ENCODE measurements around the gene VCAN. TPM values are rescaled to one million over a fixed set of nuclear protein-coding genes. Genes with fewer than 3 reads are reported as not detected.
A peak's percentile ranks its signal among the peaks of the same experiment; 100 is the strongest.

Gene VCAN
- total and polyA plus RNA-seq, 2 donors (not counting 1 experiment from before 2014, with no cell fraction given): 2.0 TPM; not detected in 1

- H2AFZ ChIP-seq (ENCODE audit: insufficient read depth, low read depth, low read length, poor library complexity, severe bottlenecking): no peak overlapping the region
- Mint-ChIP-seq H3K4me3 (no peak overlapping the region), H3K9me3 (ENCODE audit: insufficient read depth) (no peaks in the 10 kb centered on the region), H3K27ac (no peak overlapping the region), H3K27me3 (no peaks in the 10 kb centered on the region), H3K4me1 (no peaks in the 10 kb centered on the region)
- POLR2A ChIA-PET: no interaction called here
- no peak overlapping the region for H3K9ac ChIP-seq (ENCODE audit: low read length)
- TF ChIP-seq EZH2 (IDR thresholded peaks at IDR 0.05; ENCODE audit: borderline replicate concordance, insufficient read depth, low read depth, low read length, poor library complexity, severe bottlenecking): no peak
- H3K4me3 ChIP-seq (ENCODE audit: control extremely low read depth in 1 of 5, extremely low read depth in 1 of 5, insufficient read depth in 1 of 5, low read depth in 2 of 5, low read length in 4 of 5): no peak overlapping the region
- no peak overlapping the region for H3K27ac ChIP-seq (ENCODE audit: low read length in 2 of 2)
- intact Hi-C loops (cut with micrococcal nuclease): no loop called here
- no peak for ATAC-seq (ENCODE audit: low read depth)
- no peak for DNase-seq
- H3K9me3 ChIP-seq (ENCODE audit: control extremely low read depth in 1 of 3, control insufficient read depth in 2 of 3, insufficient read depth in 1 of 3, low read length in 2 of 3): no peaks in the 10 kb centered on the region
- H3K27me3 ChIP-seq (replicated peaks in 1 of 4; ENCODE audit: control extremely low read depth in 1 of 4, control insufficient read depth in 3 of 4, insufficient read depth in 4 of 4, low read length in 3 of 4): no peaks in the 10 kb centered on the region
- no peaks in the 10 kb centered on the region for H3K4me1 ChIP-seq (ENCODE audit: control insufficient read depth in 2 of 2, insufficient read depth in 2 of 2, low read length in 2 of 2)
- CTCF ChIA-PET: no interaction called here
- H3K79me2 ChIP-seq (ENCODE audit: control insufficient read depth, insufficient read depth, low read length): no peaks in the 10 kb centered on the region
- no peaks in the 10 kb centered on the region for H4K20me1 ChIP-seq (ENCODE audit: control insufficient read depth, insufficient read depth, low read length, poor library complexity, severe bottlenecking)
- H3K4me2 ChIP-seq (replicated peaks; ENCODE audit: low read depth, low read length, poor library complexity, severe bottlenecking): no peak overlapping the region
- no CpG with 5 or more reads among the region's 1 CpG for WGBS (ENCODE audit: insufficient coverage)
- H3K36me3 ChIP-seq (replicated peaks in 1 of 2; ENCODE audit: control extremely low read depth in 1 of 2, control insufficient read depth in 1 of 2, extremely low read depth in 1 of 2, insufficient read depth in 2 of 2, low read length in 1 of 2): no peaks in the 10 kb centered on the region
Measured at GRCh38 chr5:83531661-83532060, 60.1 kb downstream of the VCAN start.

GRCh38 chr5:83538786-83539462 is 67.4 kb downstream of the VCAN start:
- Mint-ChIP-seq H3K27me3 (no peaks in the 10 kb centered on the region), H3K4me3 (no peak overlapping the region), H3K4me1 (peaks cover 7% of the 10 kb centered on the region), H3K27ac (no peak overlapping the region), H3K9me3 (ENCODE audit: insufficient read depth) (no peaks in the 10 kb centered on the region)
- Histone ChIP-seq H3K4me1 (ENCODE audit: control insufficient read depth in 2 of 2, insufficient read depth in 2 of 2, low read length in 2 of 2) (no peaks in the 10 kb centered on the region), H3K9ac (ENCODE audit: low read length) (no peak overlapping the region), H3K79me2 (ENCODE audit: control insufficient read depth, insufficient read depth, low read length) (no peaks in the 10 kb centered on the region), H3K4me3 (ENCODE audit: control extremely low read depth in 1 of 5, extremely low read depth in 1 of 5, insufficient read depth in 1 of 5, low read depth in 2 of 5, low read length in 4 of 5) (no peak overlapping the region), H3K36me3 (replicated peaks in 1 of 2; ENCODE audit: control extremely low read depth in 1 of 2, control insufficient read depth in 1 of 2, extremely low read depth in 1 of 2, insufficient read depth in 2 of 2, low read length in 1 of 2) (no peaks in the 10 kb centered on the region), H2AFZ (ENCODE audit: insufficient read depth, low read depth, low read length, poor library complexity, severe bottlenecking) (peak overlapping the region; percentile 71), H4K20me1 (ENCODE audit: control insufficient read depth, insufficient read depth, low read length, poor library complexity, severe bottlenecking) (no peaks in the 10 kb centered on the region), H3K27me3 (replicated peaks in 1 of 4; ENCODE audit: control extremely low read depth in 1 of 4, control insufficient read depth in 3 of 4, insufficient read depth in 4 of 4, low read length in 3 of 4) (no peaks in the 10 kb centered on the region), H3K27ac (ENCODE audit: low read length in 2 of 2) (no peak overlapping the region), H3K4me2 (replicated peaks; ENCODE audit: low read depth, low read length, poor library complexity, severe bottlenecking) (peak overlapping the region; percentile 11), H3K9me3 (ENCODE audit: control extremely low read depth in 1 of 3, control insufficient read depth in 2 of 3, insufficient read depth in 1 of 3, low read length in 2 of 3) (peaks cover 0 to 2% (median 0%) of the 10 kb centered on the region in 3 donors)
- ChIA-PET POLR2A (no interaction called here), CTCF (no interaction called here)
- no peak for TF ChIP-seq CTCF (IDR thresholded peaks at IDR 0.05)
- TF ChIP-seq EZH2 (IDR thresholded peaks at IDR 0.05; ENCODE audit: borderline replicate concordance, insufficient read depth, low read depth, low read length, poor library complexity, severe bottlenecking): no peak
- intact Hi-C loops (cut with micrococcal nuclease): no loop called here
- 80% methylated on average over 1 of the region's 4 CpGs for WGBS (ENCODE audit: insufficient coverage)
- DNase-seq: no peak
- ATAC-seq (ENCODE audit: low read depth): no peak

All from B cell (primary cell).